NCI-H2081 (cell line): ENCODE measurements around the gene CREB3L2.
"Not testable (repeated sequence)": the region's sequence is repeated elsewhere in the genome, so short reads cannot be mapped to it uniquely, and the experiment has no call there.

ENCODE experiments used
- DNase-seq, 2 experiments: peaks; one replicate each; lab custom pipeline; 2025; lab: John Stamatoyannopoulos, UW

The CREB3L2 gene

GRCh38 chr7:137968890-137969289 lies 33.0 kb downstream of the CREB3L2 start:
- DNase-seq, result no peak

GRCh38 chr7:137968339-137968738 lies 33.5 kb downstream of the CREB3L2 start:
- not testable (repeated sequence) for DNase-seq

GRCh38 chr7:137967143-137968018 lies 34.5 kb downstream of the CREB3L2 start:
- no peak for DNase-seq

- DNase-seq, result no peak
Measured at GRCh38 chr7:137966641-137967142, 35.2 kb downstream of the CREB3L2 start.

- DNase-seq, result no peak
Measured at GRCh38 chr7:137965942-137966640, 35.8 kb downstream of the CREB3L2 start.

GRCh38 chr7:137964824-137965545 lies 36.9 kb downstream of the CREB3L2 start:
- no peak for DNase-seq

- DNase-seq, result no peak
Measured at GRCh38 chr7:137962875-137963507, 38.9 kb downstream of the CREB3L2 start.

GRCh38 chr7:137962491-137962874 lies 39.4 kb downstream of the CREB3L2 start:
- DNase-seq, result no peak

- DNase-seq, result no peak
Measured at GRCh38 chr7:137961200-137962177, 40.4 kb downstream of the CREB3L2 start.

- DNase-seq, result no peak
Measured at GRCh38 chr7:137960020-137960419, 41.9 kb downstream of the CREB3L2 start.

GRCh38 chr7:137958470-137959431 lies 43.1 kb downstream of the CREB3L2 start:
- no peak for DNase-seq

GRCh38 chr7:137957887-137958286 lies 44.0 kb downstream of the CREB3L2 start:
- no peak for DNase-seq

GRCh38 chr7:137956591-137956990 lies 45.3 kb downstream of the CREB3L2 start:
- DNase-seq, result no peak

- no peak for DNase-seq
Measured at GRCh38 chr7:137956183-137956582, 45.7 kb downstream of the CREB3L2 start.

- no peak for DNase-seq
Measured at GRCh38 chr7:137954614-137955013, 47.3 kb downstream of the CREB3L2 start.

GRCh38 chr7:137953665-137954470 lies 48.0 kb downstream of the CREB3L2 start:
- peak in 1 of 2 experiments; percentile 49 for DNase-seq

- DNase-seq, result no peak
Measured at GRCh38 chr7:137953043-137953664, 48.7 kb downstream of the CREB3L2 start.

GRCh38 chr7:137952426-137952805 lies 49.5 kb downstream of the CREB3L2 start:
- no peak for DNase-seq
